Mucosa of descending colon (tissue), 3 donors: Measurements from ENCODE around the gene AFDN. TPM values are rescaled to one million over a fixed set of nuclear protein-coding genes. Genes with fewer than 3 reads are reported as not detected.

Source experiments
- ATAC-seq: fragments of 200-7000 bp; cut with Tn5 transposase; one replicate; pipeline ENCODE4 v1.9.1; 2020; ENCODE audit warnings: mild to moderate bottlenecking, moderate library complexity
- DNase-seq, 3 donors: peaks; one replicate each; pipeline ENCODE4 v3.0.0-alpha.2; 2020
- H3K36me3 ChIP-seq: fragments of 200-600 bp; one replicate; pipeline ENCODE4 v1.8.0; 2021; ENCODE audit warnings: low read depth, mild to moderate bottlenecking
- H3K4me1 ChIP-seq: fragments of 200-600 bp; one replicate; pipeline ENCODE4 v1.8.0; 2021; ENCODE audit warnings: low read depth, mild to moderate bottlenecking
- H3K4me3 ChIP-seq: fragments of 200-600 bp; one replicate; pipeline ENCODE4 v1.8.0; 2021; ENCODE audit warnings: mild to moderate bottlenecking
- H3K9me3 ChIP-seq: fragments of 200-600 bp; one replicate; pipeline ENCODE4 v1.8.0; 2021; ENCODE audit warnings: mild to moderate bottlenecking
- intact Hi-C, 2 donors: fragments of 100-400 bp; cut with DNase I in 1 of 2; cut with micrococcal nuclease in 1 of 2; formaldehyde crosslinking; loops; one replicate each; pipeline versions ENCODE4 v1.11.0 to v1.11.1; 2022; cut with DNase I, micrococcal nuclease
- total RNA-seq, 3 donors: library from RNA; stranded (reverse); fragmentation: NEBNext Ultra II Directional in 2 of 3; extraction: Animal tissue kit (Norgen Biotek cat#: 25700) in 2 of 3; gene quantifications; one replicate each; pipeline versions ENCODE4 v1.2.1 to v1.2.4, GENCODE V29; 2021 to 2023
- TF ChIP-seq, protein P1 (sequence below): fragments of 200-600 bp; IDR thresholded peaks from one replicate; pipeline ENCODE4 v1.8.0; 2022; ENCODE audit warnings: antibody characterized with exemption, mild to moderate bottlenecking
- donor health status: DM: no; HTN: no; CAD: no; lungs with moderate emphysema.
- donor health status: DM: no; HTN: no; CAD: no.
- donor health status: DM: no; HTN: yes; CAD: no.

Gene AFDN
- total RNA-seq, 3 donors from 2014 or later, result 168 to 231 (median 208) TPM

- no peaks in the 10 kb centered on the region for H3K9me3 ChIP-seq
- H3K4me1 ChIP-seq, result peaks cover 17% of the 10 kb centered on the region
- ATAC-seq (peak; percentile 36), DNase-seq (peak in 1 of 3 donors; percentile 39)
- no peaks in the 10 kb centered on the region for H3K36me3 ChIP-seq
- no peak overlapping the region for H3K4me3 ChIP-seq
- TF ChIP-seq, protein P1, sequence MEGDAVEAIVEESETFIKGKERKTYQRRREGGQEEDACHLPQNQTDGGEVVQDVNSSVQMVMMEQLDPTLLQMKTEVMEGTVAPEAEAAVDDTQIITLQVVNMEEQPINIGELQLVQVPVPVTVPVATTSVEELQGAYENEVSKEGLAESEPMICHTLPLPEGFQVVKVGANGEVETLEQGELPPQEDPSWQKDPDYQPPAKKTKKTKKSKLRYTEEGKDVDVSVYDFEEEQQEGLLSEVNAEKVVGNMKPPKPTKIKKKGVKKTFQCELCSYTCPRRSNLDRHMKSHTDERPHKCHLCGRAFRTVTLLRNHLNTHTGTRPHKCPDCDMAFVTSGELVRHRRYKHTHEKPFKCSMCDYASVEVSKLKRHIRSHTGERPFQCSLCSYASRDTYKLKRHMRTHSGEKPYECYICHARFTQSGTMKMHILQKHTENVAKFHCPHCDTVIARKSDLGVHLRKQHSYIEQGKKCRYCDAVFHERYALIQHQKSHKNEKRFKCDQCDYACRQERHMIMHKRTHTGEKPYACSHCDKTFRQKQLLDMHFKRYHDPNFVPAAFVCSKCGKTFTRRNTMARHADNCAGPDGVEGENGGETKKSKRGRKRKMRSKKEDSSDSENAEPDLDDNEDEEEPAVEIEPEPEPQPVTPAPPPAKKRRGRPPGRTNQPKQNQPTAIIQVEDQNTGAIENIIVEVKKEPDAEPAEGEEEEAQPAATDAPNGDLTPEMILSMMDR, result no peak
- intact Hi-C loops, result no loop called here
These were observed 32.3 kb upstream of the AFDN start for GRCh38 chr6:167794161-167795157.

DNA sequence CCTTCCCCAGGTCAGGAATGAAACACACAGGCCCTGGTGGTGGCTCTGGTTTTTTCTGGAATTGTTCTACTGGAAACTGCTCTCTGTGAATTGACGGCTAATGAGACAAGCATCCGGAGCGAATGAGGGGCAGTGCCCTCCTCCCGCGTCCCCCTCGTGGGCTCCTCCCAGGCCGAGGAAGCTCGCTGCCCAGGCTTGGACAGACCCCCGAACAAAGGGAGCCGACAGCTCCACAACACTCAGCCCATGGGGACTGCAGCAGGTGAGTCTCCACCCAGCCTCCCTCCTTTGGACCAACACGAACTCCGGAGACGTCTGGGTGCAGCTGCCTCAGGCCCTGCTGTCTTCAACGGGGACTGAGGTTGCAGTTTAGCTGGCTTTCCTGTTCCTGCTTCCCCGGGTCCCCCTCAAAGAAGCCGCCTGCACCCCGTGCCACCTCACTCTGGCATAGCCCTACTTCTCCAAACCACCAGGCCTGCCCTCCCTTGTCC, 31.3 kb upstream of the AFDN start:
- DNase-seq (peak in 1 of 3 donors; percentile 37), ATAC-seq (no peak)
- Histone ChIP-seq H3K36me3 (no peaks in the 10 kb centered on the region), H3K4me1 (peaks cover 17% of the 10 kb centered on the region), H3K4me3 (no peak overlapping the region), H3K9me3 (no peaks in the 10 kb centered on the region)
- TF ChIP-seq, protein P1, result no peak
- intact Hi-C loops, result no loop called here

- TF ChIP-seq, protein P1, result no peak
- intact Hi-C loops, result no loop called here
- H3K4me1 ChIP-seq, result peaks cover 17% of the 10 kb centered on the region
- H3K4me3 ChIP-seq, result no peak overlapping the region
- ATAC-seq (no peak), DNase-seq (no peak)
- no peaks in the 10 kb centered on the region for H3K36me3 ChIP-seq
- no peaks in the 10 kb centered on the region for H3K9me3 ChIP-seq
These were observed 30.9 kb upstream of the AFDN start for GRCh38 chr6:167795874-167796191.

GRCh38 chr6:167796192-167796981, 30.3 kb upstream of the AFDN start:
- DNase-seq (peak; percentile 66 to 79 (median 78)), ATAC-seq (peak; percentile 69)
- Histone ChIP-seq H3K4me3 (no peak overlapping the region), H3K4me1 (peaks cover 17% of the 10 kb centered on the region), H3K36me3 (no peaks in the 10 kb centered on the region), H3K9me3 (no peaks in the 10 kb centered on the region)
- TF ChIP-seq, protein P1, result no peak
- intact Hi-C loops, result no loop called here

- intact Hi-C loops, result no loop called here
- H3K4me3 ChIP-seq, result no peak overlapping the region
- peak; percentile 73 to 85 (median 83) for DNase-seq
- ATAC-seq, result peak; percentile 79
- no peaks in the 10 kb centered on the region for H3K9me3 ChIP-seq
- H3K4me1 ChIP-seq, result peaks cover 17% of the 10 kb centered on the region
- no peaks in the 10 kb centered on the region for H3K36me3 ChIP-seq
- TF ChIP-seq, protein P1, result no peak
These were observed 29.7 kb upstream of the AFDN start for GRCh38 chr6:167797011-167797471.
